SU-DHL-6 (cell line): ENCODE measurements around the gene C17orf114.

Experiments
- H2AFZ ChIP-seq: fragments of 200-600 bp; sonication (generic); 2 replicates; pipeline ENCODE4 v1.6.1; 2014; ENCODE audit warnings: low read depth, mild to moderate bottlenecking, moderate library complexity, mixed read lengths, antibody characterized with exemption, low read length; ENCODE audit not compliant: severe bottlenecking
- H3F3A ChIP-seq: fragments of 200-600 bp; shearing (Covaris generic); 2 replicates; pipeline ENCODE4 v1.6.0; 2016; ENCODE audit warnings: antibody characterized with exemption, mild to moderate bottlenecking; ENCODE audit not compliant: insufficient read depth
- H3K27ac ChIP-seq: fragments of 200-600 bp; sonication (generic); 2 replicates; pipeline ENCODE4 v1.5.1; 2016; ENCODE audit warnings: low read depth, mild to moderate bottlenecking, low read length, moderate library complexity, mixed read lengths
- H3K27me3 ChIP-seq: fragments of 200-600 bp; sonication (generic), shearing (Covaris generic); 2 replicates; pipeline ENCODE4 v1.6.0; 2014; ENCODE audit warnings: mild to moderate bottlenecking, low read length
- H3K36me3 ChIP-seq: fragments of 200-600 bp; sonication (generic); 2 replicates; pipeline ENCODE4 v1.6.1; 2014; ENCODE audit warnings: mild to moderate bottlenecking, low read length, mixed read lengths
- H3K4me2 ChIP-seq: fragments of 300-600, 200-600 bp; shearing (Covaris generic), sonication (generic); 2 replicates; pipeline ENCODE4 v1.6.0; 2014; ENCODE audit warnings: low read length, low read depth, mild to moderate bottlenecking; ENCODE audit not compliant: poor library complexity, severe bottlenecking
- H3K4me3 ChIP-seq: fragments of 200-600 bp; sonication (generic); 2 replicates; pipeline ENCODE4 v1.5.1; 2014; ENCODE audit warnings: antibody characterized with exemption, low read length, mild to moderate bottlenecking, mixed read lengths; ENCODE audit not compliant: insufficient read depth, poor library complexity, severe bottlenecking
- H3K79me2 ChIP-seq: fragments of 200-600 bp; sonication (generic); 2 replicates; pipeline ENCODE4 v1.6.1; 2014; ENCODE audit warnings: mild to moderate bottlenecking, low read length, moderate library complexity; ENCODE audit not compliant: insufficient read depth
- H3K9ac ChIP-seq: fragments of 200-600 bp; sonication (generic); 2 replicates; pipeline ENCODE4 v1.7.0; 2014; ENCODE audit warnings: mild to moderate bottlenecking, low read length
- H3K9me2 ChIP-seq: fragments of 200-600 bp; sonication (generic); replicated peaks from 2 replicates; pipeline ENCODE4 v1.6.1; 2014; ENCODE audit warnings: low read length; ENCODE audit not compliant: insufficient read depth
- H3K9me3 ChIP-seq: fragments of 200-600 bp; sonication (generic); 2 replicates; pipeline ENCODE4 v1.6.1; 2014; ENCODE audit warnings: low read length, mixed read lengths; ENCODE audit not compliant: insufficient read depth
- H4K20me1 ChIP-seq: fragments of 200-600 bp; sonication (generic); 2 replicates; pipeline ENCODE4 v1.6.1; 2014; ENCODE audit warnings: low read depth, mild to moderate bottlenecking, antibody characterized with exemption, low read length, moderate library complexity, mixed read lengths
- CTCF ChIP-seq: fragments of 200-600 bp; sonication (generic); IDR thresholded peaks from one replicate; pipeline ENCODE4 v1.5.1; 2017; ENCODE audit warnings: antibody characterized with exemption, mild to moderate bottlenecking, low read length, moderate library complexity; ENCODE audit not compliant: insufficient read depth, poor library complexity, severe bottlenecking
- EZH2phosphoT487 ChIP-seq: fragments of 200-600 bp; sonication (generic), shearing (Covaris generic); conservative IDR thresholded peaks from 2 replicates; pipeline ENCODE4 v1.6.1; 2018; ENCODE audit warnings: mild to moderate bottlenecking, antibody characterized with exemption, low read length, moderate library complexity, mixed read lengths

C17orf114 gene

DNA sequence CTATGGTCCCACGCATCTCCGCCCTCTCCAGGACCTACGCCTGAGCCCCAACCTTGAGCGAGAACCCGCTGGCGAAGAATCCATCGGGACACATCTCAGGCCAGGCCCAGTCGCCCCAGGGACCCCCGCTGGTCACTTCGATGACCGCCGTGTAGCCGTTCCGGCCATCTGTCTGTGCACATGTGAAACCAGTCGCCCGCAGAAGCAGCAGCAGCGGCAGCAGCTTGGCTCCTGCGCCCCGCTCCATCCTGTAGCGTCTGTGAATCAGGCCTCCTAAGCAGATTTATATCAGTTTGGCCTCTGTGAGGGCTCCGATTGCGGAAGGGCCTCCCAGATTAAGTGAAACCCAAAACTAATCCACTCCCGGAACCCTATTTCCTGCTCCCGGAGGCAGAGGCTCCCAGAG is 16.0 kb downstream of the C17orf114 start, which contains the start of gene VMO1:
TSS of gene VMO1 (minus strand) at position 259 of the 406 bp plus-strand sequence. CDS start at position 247, 12 bp downstream.
- H3F3A ChIP-seq: 0 out of 2 replicates have a peak, but pooled peaks cover 4% of the 10 kb centered on the region
- H3K9me2 ChIP-seq: no peaks in the 10 kb centered on the region
- H3K4me2 ChIP-seq: no peak within 1 kb of the TSS
- no peak within 1 kb of the TSS for H3K27ac ChIP-seq
- H2AFZ ChIP-seq: no peak within 1 kb of the TSS
- no peaks in the 10 kb centered on the region for H3K36me3 ChIP-seq
- no peak for TF ChIP-seq CTCF
- no peak for TF ChIP-seq EZH2phosphoT487
- no peak within 1 kb of the TSS for H3K4me3 ChIP-seq
- H3K9me3 ChIP-seq: no peaks in the 10 kb centered on the region
- H3K27me3 ChIP-seq: no peaks in the 10 kb centered on the region
- no peaks in the 10 kb centered on the region for H3K79me2 ChIP-seq
- no peaks in the 10 kb centered on the region for H4K20me1 ChIP-seq
- H3K9ac ChIP-seq: no peak within 1 kb of the TSS

DNA sequence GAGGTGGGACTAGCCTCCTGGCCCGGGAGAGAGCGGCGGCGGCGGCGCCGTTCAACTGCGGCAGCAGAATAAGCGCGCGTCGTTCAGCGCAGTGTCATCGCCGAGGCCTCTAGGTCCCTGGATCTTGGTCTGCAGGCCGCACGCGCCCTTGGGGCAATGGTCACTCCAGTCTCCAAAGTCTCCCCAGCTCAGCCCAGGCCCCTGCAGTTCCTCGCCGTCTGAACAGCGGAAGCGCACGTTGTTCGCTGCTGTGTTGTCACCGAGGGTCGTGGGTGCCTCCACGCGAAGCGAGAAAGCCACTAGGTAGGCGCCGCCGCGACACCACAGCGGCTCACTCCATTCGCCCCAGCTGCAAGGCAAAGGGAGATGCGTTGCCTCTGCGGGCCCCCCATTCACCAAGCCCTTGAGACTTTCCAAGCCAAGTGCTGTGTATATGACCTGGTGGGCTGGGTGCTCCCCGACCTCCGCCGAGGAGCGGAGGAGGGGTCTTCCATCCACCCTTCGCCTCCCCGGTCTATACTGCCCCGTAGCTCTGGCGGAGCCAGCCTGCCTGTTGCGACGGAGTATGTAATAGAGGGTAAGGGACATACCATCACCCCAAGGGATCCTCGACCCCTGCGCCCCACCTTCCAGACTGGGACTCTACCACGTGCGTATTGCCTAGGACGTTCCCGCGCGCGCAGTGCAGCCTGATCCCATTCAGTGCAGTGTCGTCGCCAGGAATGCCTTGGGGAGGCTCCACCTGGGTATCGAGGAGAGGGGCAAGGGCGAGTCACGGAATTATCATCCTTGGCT is 16.6 kb downstream of the C17orf114 start:
- no peak overlapping the region for H3K9ac ChIP-seq
- no peaks in the 10 kb centered on the region for H3K9me3 ChIP-seq
- H3K4me2 ChIP-seq: no peak overlapping the region
- H2AFZ ChIP-seq: no peak overlapping the region
- H3F3A ChIP-seq: 0 out of 2 replicates have a peak, but pooled peaks cover 4% of the 10 kb centered on the region
- no peaks in the 10 kb centered on the region for H3K9me2 ChIP-seq
- no peaks in the 10 kb centered on the region for H3K27me3 ChIP-seq
- H3K27ac ChIP-seq: no peak overlapping the region
- H3K36me3 ChIP-seq: no peaks in the 10 kb centered on the region
- H4K20me1 ChIP-seq: no peaks in the 10 kb centered on the region
- no peak overlapping the region for H3K4me3 ChIP-seq
- H3K79me2 ChIP-seq: no peaks in the 10 kb centered on the region
- TF ChIP-seq CTCF (no peak), EZH2phosphoT487 (no peak)

- Histone ChIP-seq H3K4me2 (no peak overlapping the region), H3K4me3 (no peak overlapping the region), H3K9ac (no peak overlapping the region), H3K27me3 (no peaks in the 10 kb centered on the region), H2AFZ (no peak overlapping the region), H3K36me3 (no peaks in the 10 kb centered on the region), H3K79me2 (no peaks in the 10 kb centered on the region), H3K9me2 (no peaks in the 10 kb centered on the region), H3F3A (no peaks in the 10 kb centered on the region), H3K27ac (no peak overlapping the region), H4K20me1 (no peaks in the 10 kb centered on the region), H3K9me3 (no peaks in the 10 kb centered on the region)
- no peak for TF ChIP-seq EZH2phosphoT487
- no peak for TF ChIP-seq CTCF
Measured at GRCh38 chr17:4782652-4783051, 19.5 kb downstream of the C17orf114 start.
